HEK293 (cell line): Measurements from ENCODE around the gene ADGB.

ENCODE experiments used
- ATF2 ChIP-seq: fragments of 450-650 bp; formaldehyde crosslinking; IDR thresholded peaks from 2 replicates; pipeline ENCODE4 v1.5.1; 2016; ENCODE audit warnings: missing biosample characterization, missing genetic modification characterization, low read depth
- CTCF ChIP-seq: fragments of 450-650 bp; formaldehyde crosslinking; IDR thresholded peaks from 2 replicates; pipeline ENCODE4 v1.5.1; 2016; ENCODE audit warnings: missing biosample characterization, missing genetic modification characterization
- MEIS1 ChIP-seq: sonication (generic); formaldehyde crosslinking; IDR thresholded peaks from 2 replicates; pipeline ENCODE4 v1.8.1; 2022; ENCODE audit warnings: missing genetic modification reagents, mild to moderate bottlenecking, borderline replicate concordance
- ZBTB20 ChIP-seq: fragments of 450-650 bp; formaldehyde crosslinking; IDR thresholded peaks from 2 replicates; pipeline ENCODE4 v1.5.1; 2016; ENCODE audit warnings: missing biosample characterization, missing genetic modification characterization
- ZEB2 ChIP-seq: fragments of 450-650 bp; formaldehyde crosslinking; IDR thresholded peaks from 2 replicates; pipeline ENCODE4 v1.5.1; 2016; ENCODE audit warnings: missing biosample characterization, missing genetic modification characterization
- ZNF138 ChIP-seq: fragments of 450-650 bp; formaldehyde crosslinking; IDR thresholded peaks from 2 replicates; pipeline ENCODE4 v1.5.1; 2016; ENCODE audit warnings: missing biosample characterization, missing genetic modification characterization, borderline replicate concordance
- ZNF18 ChIP-seq: fragments of 450-650 bp; formaldehyde crosslinking; IDR thresholded peaks from 2 replicates; pipeline ENCODE4 v1.5.1; 2016; ENCODE audit warnings: missing biosample characterization, missing genetic modification characterization
- ZNF2 ChIP-seq: fragments of 450-650 bp; formaldehyde crosslinking; IDR thresholded peaks from 2 replicates; pipeline ENCODE4 v1.5.1; 2016; ENCODE audit warnings: missing biosample characterization, missing genetic modification characterization
- ZNF280D ChIP-seq: fragments of 450-650 bp; formaldehyde crosslinking; IDR thresholded peaks from 2 replicates; pipeline ENCODE4 v1.5.1; 2016; ENCODE audit warnings: missing biosample characterization, missing genetic modification characterization
- ZNF292 ChIP-seq: fragments of 450-650 bp; formaldehyde crosslinking; IDR thresholded peaks from 2 replicates; pipeline ENCODE4 v1.5.1; 2016; ENCODE audit warnings: low read depth, missing biosample characterization, missing genetic modification characterization, borderline replicate concordance
- ZNF362 ChIP-seq: fragments of 450-650 bp; formaldehyde crosslinking; IDR thresholded peaks from 2 replicates; pipeline ENCODE4 v1.5.1; 2016; ENCODE audit warnings: missing biosample characterization, missing genetic modification characterization
- ZNF510 ChIP-seq: fragments of 450-650 bp; formaldehyde crosslinking; IDR thresholded peaks from 2 replicates; pipeline ENCODE4 v1.5.1; 2018; ENCODE audit warnings: mild to moderate bottlenecking, missing genetic modification characterization, missing biosample characterization; ENCODE audit not compliant: insufficient replicate concordance
- ZNF513 ChIP-seq: fragments of 450-650 bp; IDR thresholded peaks from 2 replicates; pipeline ENCODE4 v1.5.1; 2018; ENCODE audit warnings: missing biosample characterization, missing genetic modification characterization
- ZNF76 ChIP-seq: fragments of 450-650 bp; formaldehyde crosslinking; IDR thresholded peaks from 2 replicates; pipeline ENCODE4; 2016; ENCODE audit warnings: low read depth, missing biosample characterization, missing genetic modification characterization, borderline replicate concordance

- no peak for TF ChIP-seq ZNF18 (tag by site-specific recombination)
- TF ChIP-seq ZNF280D (tag by site-specific recombination): no peak
- TF ChIP-seq ZNF76 (tag by site-specific recombination): no peak
- no peak for TF ChIP-seq CTCF (tag by site-specific recombination)
- TF ChIP-seq ZNF510 (tag by site-specific recombination): no peak
- no peak for TF ChIP-seq ZBTB20 (tag by site-specific recombination)
- no peak for TF ChIP-seq ZNF2
- TF ChIP-seq ZEB2 (tag by site-specific recombination): no peak
- TF ChIP-seq ZNF362 (tag by site-specific recombination): no peak
- no peak for TF ChIP-seq ATF2 (tag by site-specific recombination)
- TF ChIP-seq ZNF292 (tag by site-specific recombination): no peak
- no peak for TF ChIP-seq ZNF513 (tag by site-specific recombination)
- no peak for TF ChIP-seq ZNF138
- TF ChIP-seq MEIS1 (CRISPR knock-in tag): no peak
Observed at GRCh38 chr6:146833157-146833556, 234.4 kb downstream of the ADGB start.
